Calu3 (cell line): ENCODE measurements around the gene LMF2. TPM values are rescaled to one million over a fixed set of nuclear protein-coding genes. Genes with fewer than 3 reads are reported as not detected.

ENCODE experiments used
- BruUV-seq: library from RNA; stranded (reverse); fragments of 400-500 nt; replicated peaks from 2 replicates; lab custom pipeline; 2021; lab: Mats Ljungman, UMichigan
- CTCF ChIA-PET: fragments of 300-600 bp; sonication (Branson Sonifier 250); formaldehyde crosslinking; loops from one replicate; lab custom pipeline; 2022; ENCODE audit warnings: antibody characterized with exemption; lab: Charles Lee
- DNase-seq: peaks from one replicate; pipeline ENCODE4 v3.0.0; 2022
- H3K27ac Mint-ChIP-seq: one replicate; pipeline ENCODE4 v1.8.0; 2022; ENCODE audit warnings: mixed read lengths; ENCODE audit not compliant: unreplicated experiment
- H3K27me3 Mint-ChIP-seq: one replicate; pipeline ENCODE4 v1.8.0; 2022; ENCODE audit warnings: mixed read lengths; ENCODE audit not compliant: unreplicated experiment
- H3K36me3 Mint-ChIP-seq: one replicate; pipeline ENCODE4 v1.8.0; 2022; ENCODE audit warnings: mild to moderate bottlenecking, moderate library complexity, mixed read lengths; ENCODE audit not compliant: insufficient read depth, unreplicated experiment
- H3K4me1 Mint-ChIP-seq: one replicate; pipeline ENCODE4 v1.8.0; 2022; ENCODE audit warnings: mild to moderate bottlenecking, low read depth, mixed read lengths; ENCODE audit not compliant: unreplicated experiment
- H3K4me3 Mint-ChIP-seq: one replicate; pipeline ENCODE4 v1.8.0; 2022; ENCODE audit warnings: mild to moderate bottlenecking, low read depth, moderate library complexity, mixed read lengths; ENCODE audit not compliant: unreplicated experiment
- H3K9me3 Mint-ChIP-seq: one replicate; pipeline ENCODE4 v1.8.0; 2022; ENCODE audit warnings: low read depth, mixed read lengths; ENCODE audit not compliant: unreplicated experiment
- CTCF ChIP-seq: fragments of 200-600 bp; IDR thresholded peaks from one replicate; pipeline ENCODE4 v1.8.0; 2022; ENCODE audit warnings: antibody characterized with exemption; ENCODE audit not compliant: unreplicated experiment
- intact Hi-C: fragments of 100-400 bp; cut with micrococcal nuclease; formaldehyde crosslinking; loops from one replicate; pipeline ENCODE4 v1.10.0; 2022; ENCODE audit not compliant: unreplicated experiment
- total RNA-seq: library from RNA; stranded (reverse); gene quantifications from 2 replicates; pipeline ENCODE4 v1.2.3, GENCODE V29; 2022

Gene LMF2
- total RNA-seq, 1 experiment from 2014 or later: 85.2 TPM

DNA sequence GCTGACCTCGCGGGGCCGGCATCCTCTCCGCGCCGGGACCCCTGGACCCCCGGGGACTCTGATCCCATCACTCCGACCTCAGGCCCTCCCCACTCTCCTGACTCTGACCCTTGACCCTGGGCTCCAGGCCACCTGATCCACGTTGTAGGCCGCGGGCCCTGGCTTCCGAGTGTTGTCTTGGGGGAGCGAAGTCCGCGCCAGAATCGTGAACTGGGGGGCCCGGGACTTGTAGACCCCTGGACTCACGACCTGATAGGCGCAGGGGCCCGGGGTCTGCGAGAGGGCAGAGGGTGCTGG is 23.0 kb upstream of the LMF2 start:
- Mint-ChIP-seq H3K27ac (peak overlapping the region; percentile 98), H3K4me3 (peak overlapping the region; percentile 90), H3K36me3 (peaks cover 92% of the 10 kb centered on the region), H3K9me3 (no peaks in the 10 kb centered on the region), H3K27me3 (no peaks in the 10 kb centered on the region), H3K4me1 (peaks cover 34% of the 10 kb centered on the region)
- DNase-seq: no peak
- TF ChIP-seq CTCF: no peak
- CTCF ChIA-PET: interaction anchor here (1.0 kb wide), 1 partner anchor 9 kb away, joined by 3 read pairs; no protein-coding TSS in a partner anchor
- BruUV-seq: no TSS peak
- intact Hi-C loops: loop anchor here (2.0 kb wide), 1 partner anchor 90 kb away; no protein-coding TSS in a partner anchor

GRCh38 chr22:50529897-50530579 is 22.5 kb upstream of the LMF2 start, which contains the start of gene TYMP:
Gene TYMP, minus strand, starts transcription at chr22:50530012. Its CDS starts 303 bp downstream, at chr22:50529709.
- BruUV-seq: TSS peak; percentile 13
- CTCF ChIA-PET: interaction anchor here (0.6 to 1.8 kb wide), 2 partner anchors 34 to 91 kb away, joined by 3 to 10 read pairs; no protein-coding TSS in a partner anchor
- Mint-ChIP-seq H3K4me3 (peak within 1 kb of the TSS; percentile 90), H3K4me1 (peaks cover 35% of the 10 kb centered on the region), H3K27me3 (no peaks in the 10 kb centered on the region), H3K36me3 (peaks cover 97% of the 10 kb centered on the region), H3K9me3 (no peaks in the 10 kb centered on the region), H3K27ac (peak within 1 kb of the TSS; percentile 98)
- no peak for TF ChIP-seq CTCF
- intact Hi-C loops: loop anchor here (2.0 kb wide), 1 partner anchor 91 kb away; no protein-coding TSS in a partner anchor
- peak; percentile 87 for DNase-seq

- TF ChIP-seq CTCF: no peak
- Mint-ChIP-seq H3K27ac (peak overlapping the region; percentile 98), H3K4me1 (peaks cover 35% of the 10 kb centered on the region), H3K9me3 (no peaks in the 10 kb centered on the region), H3K36me3 (peaks cover 100% of the 10 kb centered on the region), H3K27me3 (no peaks in the 10 kb centered on the region), H3K4me3 (peak overlapping the region; percentile 90)
- no TSS peak for BruUV-seq
- intact Hi-C loops: no loop called here
- DNase-seq: no peak
- CTCF ChIA-PET: interaction anchor here (0.8 to 1.8 kb wide), 2 partner anchors 22 to 91 kb away, joined by 3 to 10 read pairs; partner anchors contain the start of genes LMF2 and NCAPH2
Observed at GRCh38 chr22:50529416-50529896, 22.0 kb upstream of the LMF2 start.

DNA sequence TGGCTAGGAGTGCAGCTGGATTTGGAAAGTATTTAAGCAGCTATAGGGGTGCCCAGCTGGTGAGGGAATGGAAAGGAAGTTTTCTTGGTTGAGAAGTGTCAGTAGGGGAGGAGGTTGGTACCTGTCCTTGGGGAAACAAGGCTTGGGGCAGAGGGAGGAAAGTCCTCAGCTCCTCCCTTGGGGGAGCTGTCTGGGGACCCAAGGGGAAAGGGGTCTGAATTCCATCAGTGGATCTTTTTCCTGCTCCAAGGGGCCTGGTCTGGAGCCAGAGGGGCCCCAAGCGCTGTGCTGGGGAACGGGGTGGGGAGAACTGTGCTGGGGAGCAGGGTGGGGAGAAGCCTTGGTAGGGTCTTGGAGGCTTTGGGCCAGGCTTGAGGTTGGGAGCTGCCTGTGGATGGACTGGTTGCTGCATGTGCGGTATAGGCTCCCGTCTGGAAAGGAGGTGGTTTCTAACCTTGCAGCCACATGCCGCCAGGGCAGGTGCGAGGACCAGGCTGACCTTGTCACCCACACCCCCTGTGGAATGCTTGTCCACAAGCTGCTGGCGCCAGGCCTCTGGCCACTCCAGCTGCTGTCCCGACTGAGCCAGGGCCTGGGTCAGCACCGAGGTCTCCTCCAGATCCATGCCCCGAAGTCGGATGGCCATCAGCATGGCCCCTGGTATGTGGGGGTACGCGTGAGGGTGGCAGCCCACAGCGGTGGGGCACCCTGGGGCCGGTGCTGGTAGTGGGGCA is 21.3 kb upstream of the LMF2 start:
- H3K4me1 Mint-ChIP-seq: peaks cover 33% of the 10 kb centered on the region
- H3K27me3 Mint-ChIP-seq: no peaks in the 10 kb centered on the region
- TF ChIP-seq CTCF: no peak
- no peaks in the 10 kb centered on the region for H3K9me3 Mint-ChIP-seq
- no peak for DNase-seq
- BruUV-seq: no TSS peak
- H3K27ac Mint-ChIP-seq: peak overlapping the region; percentile 92
- peaks cover 100% of the 10 kb centered on the region for H3K36me3 Mint-ChIP-seq
- CTCF ChIA-PET: interaction anchor here (0.5 to 1.8 kb wide), 3 partner anchors 21 to 141 kb away, joined by 3 to 10 read pairs (median 3); partner anchors contain the start of genes LMF2 and NCAPH2
- intact Hi-C loops: no loop called here
- peak overlapping the region; percentile 90 for H3K4me3 Mint-ChIP-seq
